HG03565 (cell line): Measurements from ENCODE around the gene FAM237B.
"Not testable (repeated sequence)": the region's sequence is repeated elsewhere in the genome, so short reads cannot be mapped to it uniquely, and the experiment has no call there.

Source experiments
- ATAC-seq: cut with Tn5 transposase; IDR thresholded peaks from one replicate; pipeline ENCODE4 v1.9.1; 2021; ENCODE audit warnings: mild to moderate bottlenecking, moderate library complexity; ENCODE audit not compliant: unreplicated experiment

Gene FAM237B

GRCh38 chr7:90320801-90321494 is at the start of gene FAM237B:
Gene FAM237B (minus strand): TSS chr7:90321304. CDS start chr7:90319748, 1,556 bp downstream.
- ATAC-seq: no peak

DNA sequence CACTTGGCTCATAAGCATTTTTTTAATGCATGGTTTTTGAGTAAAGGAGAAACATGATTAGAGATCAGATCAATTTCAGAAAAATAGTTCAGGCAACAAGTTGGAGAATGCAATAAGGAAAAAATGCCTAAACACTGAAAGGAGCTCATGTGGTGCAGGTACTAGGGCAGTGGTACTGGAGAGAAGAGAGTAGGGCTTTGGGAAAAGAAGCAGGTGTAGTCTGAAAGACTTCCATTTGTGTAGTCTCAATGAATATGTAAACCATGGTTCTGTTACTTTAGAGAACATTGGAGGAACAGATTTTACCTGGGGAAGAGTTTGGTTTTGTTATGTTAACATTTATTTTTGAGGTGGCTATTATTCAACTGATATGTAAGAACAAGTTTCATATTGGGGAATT is 30.9 kb upstream of the FAM237B start:
- ATAC-seq: no peak

GRCh38 chr7:90350032-90350431 is 28.9 kb upstream of the FAM237B start:
- ATAC-seq: not testable (repeated sequence)

GRCh38 chr7:90349305-90349704 is 28.2 kb upstream of the FAM237B start:
- ATAC-seq: no peak

DNA sequence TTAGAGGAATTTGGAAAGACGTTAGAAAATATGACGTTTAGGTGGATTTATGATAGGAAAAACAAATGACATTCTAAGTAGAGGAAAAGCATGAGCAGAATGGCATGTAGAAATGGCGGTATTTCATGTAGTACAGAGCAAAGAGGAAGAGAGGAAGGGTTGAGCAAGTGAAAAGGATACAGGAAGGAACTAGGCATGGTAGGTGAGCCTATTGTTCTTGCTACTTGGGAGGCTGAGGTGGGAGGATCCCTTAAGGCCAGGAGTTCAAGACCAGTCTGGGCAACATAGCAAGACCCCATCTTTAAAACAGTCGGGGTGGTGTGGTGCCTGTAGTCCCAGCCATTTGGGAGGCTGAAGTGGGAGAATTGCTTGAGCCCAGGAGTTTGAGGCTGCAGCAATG is 26.7 kb upstream of the FAM237B start:
- ATAC-seq: no peak

- ATAC-seq: peak; percentile 94
Observed at GRCh38 chr7:90346336-90347125, 25.4 kb upstream of the FAM237B start, which contains the start of gene GTPBP10. Gene GTPBP10 (plus strand): TSS chr7:90346716. CDS start chr7:90346742, 26 bp downstream.

DNA sequence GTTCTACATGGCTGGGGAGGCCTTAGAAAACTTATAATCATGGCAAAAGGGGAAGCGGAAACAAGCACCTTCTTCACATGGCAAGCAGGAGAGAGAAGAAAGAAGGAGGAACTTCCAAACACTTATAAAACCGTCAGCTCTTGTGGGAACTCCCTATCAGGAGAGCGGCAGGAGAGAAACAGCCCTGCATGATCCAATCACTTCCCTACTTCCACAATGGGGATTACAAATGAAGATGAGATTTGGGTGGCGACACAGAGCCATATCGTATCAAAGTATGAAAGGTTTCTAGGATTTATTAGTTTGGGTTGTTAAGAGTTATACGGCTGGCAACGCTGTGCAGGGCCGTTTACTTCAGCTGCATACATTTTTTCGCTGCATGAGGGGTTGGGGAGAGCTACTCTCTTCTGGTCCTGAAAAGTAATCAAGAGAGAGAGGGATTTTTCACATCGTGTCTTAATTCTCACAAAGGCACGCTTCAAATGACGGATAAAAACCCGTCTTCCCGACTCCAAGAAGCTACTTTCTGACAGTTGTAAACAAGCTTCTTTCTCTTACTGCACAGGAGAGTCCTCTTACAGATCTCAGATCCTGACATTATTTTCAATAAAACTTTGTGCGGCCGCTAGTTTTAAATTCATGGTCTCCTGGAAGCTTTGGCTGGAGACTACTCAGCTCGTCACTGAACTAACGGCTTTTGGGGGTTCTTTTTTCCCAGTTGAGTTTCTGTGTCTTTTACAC is 24.7 kb upstream of the FAM237B start:
- peak; percentile 6 for ATAC-seq

DNA sequence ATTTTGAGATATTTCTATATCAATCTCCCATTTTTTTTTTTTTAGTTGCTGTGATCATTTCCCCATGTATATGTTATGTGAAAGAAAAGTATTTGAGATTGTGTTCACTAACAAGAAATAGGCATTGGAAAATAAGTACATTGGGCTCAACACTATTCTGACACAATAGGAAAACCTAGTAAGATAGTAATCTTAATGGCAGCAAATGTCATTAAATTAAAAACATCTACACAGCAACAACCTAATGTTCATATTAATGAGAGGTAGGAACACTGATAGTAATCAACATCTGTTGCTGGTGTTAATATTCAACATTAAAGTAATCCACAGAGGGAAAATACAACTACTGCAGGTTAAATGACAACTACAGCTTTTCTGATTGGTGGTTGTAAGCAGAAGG is 23.9 kb upstream of the FAM237B start:
- ATAC-seq: no peak

DNA sequence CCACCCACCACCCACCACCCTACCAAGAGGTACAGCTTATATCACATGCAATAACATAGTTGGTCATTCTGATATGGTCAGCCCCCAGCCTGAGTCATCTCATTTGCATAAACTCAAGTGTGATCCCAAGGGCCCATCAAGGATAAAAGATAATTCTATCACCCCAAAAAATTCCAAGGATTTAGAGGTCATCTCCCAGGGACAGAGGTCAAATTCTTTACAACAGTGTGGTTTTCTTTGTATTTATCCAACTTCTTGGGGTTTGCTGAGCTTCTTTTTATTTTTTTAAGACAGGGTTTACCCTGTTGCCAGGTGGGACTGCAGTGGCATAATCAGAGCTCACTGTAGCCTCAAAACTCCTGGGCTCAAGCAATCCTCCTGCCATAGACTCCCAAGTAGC is 16.0 kb upstream of the FAM237B start:
- no peak for ATAC-seq

GRCh38 chr7:90334926-90335325 is 13.8 kb upstream of the FAM237B start:
- ATAC-seq: not testable (repeated sequence)

DNA sequence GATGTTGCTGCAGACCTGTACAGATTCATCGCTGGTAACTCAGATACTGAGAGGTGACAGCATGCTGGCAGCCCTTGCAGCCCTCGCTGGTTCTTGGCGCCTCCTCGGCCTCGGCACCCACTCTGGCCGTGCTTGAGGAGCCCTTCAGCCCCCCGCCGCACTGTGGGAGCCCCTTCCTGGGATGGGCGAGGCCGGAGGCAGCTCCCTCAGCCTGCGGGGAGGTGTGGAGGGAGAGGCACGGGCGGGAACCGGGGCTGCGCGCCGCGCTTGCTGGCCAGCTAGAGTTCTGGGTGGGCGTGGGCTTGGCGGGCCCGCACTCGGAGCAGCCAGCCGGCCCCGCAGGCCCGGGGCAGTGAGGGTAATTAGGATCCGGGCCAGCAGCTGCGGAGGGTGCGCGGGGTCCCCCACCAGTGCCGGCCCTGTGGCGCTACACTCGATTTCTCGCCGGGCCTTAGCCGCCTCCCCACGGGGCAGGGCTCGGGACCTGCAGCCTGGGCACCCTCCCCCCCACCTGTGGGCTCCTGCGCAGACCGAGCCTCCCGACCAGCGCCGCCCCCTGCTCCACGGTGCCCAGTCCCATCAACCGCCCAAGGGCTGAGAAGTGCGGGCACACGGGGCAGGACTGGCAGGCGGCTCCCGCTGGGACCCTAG is 13.2 kb upstream of the FAM237B start:
- ATAC-seq: no peak

GRCh38 chr7:90326500-90326899 is 5.4 kb upstream of the FAM237B start:
- ATAC-seq: no peak

DNA sequence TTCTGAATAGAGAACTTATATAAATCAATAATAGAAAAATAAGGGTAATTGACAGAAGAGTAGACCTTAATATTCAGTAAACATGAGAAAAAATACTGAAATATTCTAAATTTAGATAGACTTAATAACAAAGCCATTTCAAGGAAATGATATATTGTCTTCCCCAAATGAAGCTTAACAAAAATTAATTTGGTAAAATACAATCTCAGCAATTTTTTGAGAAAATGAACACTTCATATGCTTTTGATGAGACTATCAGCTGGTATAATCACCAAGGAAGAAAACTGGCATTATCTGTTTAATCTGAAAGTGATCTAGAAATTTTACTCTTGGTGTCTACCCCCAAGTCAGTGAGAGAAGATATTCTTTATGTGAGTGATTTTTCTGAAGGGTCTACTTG is 1.7 kb upstream of the FAM237B start:
- no peak for ATAC-seq

GRCh38 chr7:90320418-90320800 is 695 bp downstream of the FAM237B start:
- no peak for ATAC-seq

GRCh38 chr7:90320014-90320413 is 1.1 kb downstream of the FAM237B start:
- ATAC-seq: no peak

GRCh38 chr7:90313907-90314306 is 7.2 kb downstream of the FAM237B start:
- ATAC-seq: no peak

DNA sequence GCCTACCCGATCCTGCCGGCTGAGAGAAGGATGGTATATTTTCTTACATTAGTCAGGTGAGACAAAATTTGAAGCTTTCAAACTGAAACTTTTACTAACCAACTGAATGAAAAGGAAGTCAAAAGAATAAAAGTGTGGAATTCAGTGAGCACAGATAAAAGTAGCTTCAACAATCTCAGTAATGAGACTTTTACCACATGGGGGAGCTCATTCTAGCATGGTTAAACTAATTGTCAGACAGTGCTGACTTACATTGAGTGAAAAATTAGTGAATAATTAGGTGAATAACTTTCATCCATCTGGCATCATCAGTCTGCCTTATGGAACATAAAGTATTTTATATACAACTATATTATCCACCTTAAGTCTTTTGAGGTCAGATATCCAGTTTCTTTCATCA is 8.4 kb downstream of the FAM237B start:
- ATAC-seq: no peak

- no peak for ATAC-seq
Observed at GRCh38 chr7:90311175-90311574, 9.9 kb downstream of the FAM237B start.

- no peak for ATAC-seq
Observed at GRCh38 chr7:90309872-90310271, 11.2 kb downstream of the FAM237B start.

DNA sequence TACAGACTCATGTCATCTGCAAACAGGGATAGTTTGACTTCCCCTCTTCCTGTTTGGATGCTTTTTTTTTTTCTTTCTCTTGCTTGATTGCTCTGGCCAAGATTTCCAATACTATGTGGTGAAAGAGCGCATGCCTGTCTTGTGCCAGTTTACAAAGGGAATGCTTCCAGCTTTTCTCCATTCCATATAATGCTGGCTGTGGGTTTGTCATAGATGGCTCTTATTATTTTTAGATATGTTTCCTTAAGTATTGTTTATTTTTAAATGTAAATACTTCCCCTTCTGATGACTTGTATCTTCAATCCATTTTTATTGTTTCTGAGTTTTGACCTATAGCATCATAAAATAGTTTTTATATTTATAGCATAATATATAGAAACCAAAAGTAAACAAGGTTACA is 17.9 kb downstream of the FAM237B start:
- ATAC-seq: no peak
